ENCODE data around the gene ZNF81.
"Not testable (repeated sequence)": the region's sequence is repeated elsewhere in the genome, so short reads cannot be mapped to it uniquely, and the experiment has no call there.

ZNF81 gene

DNA sequence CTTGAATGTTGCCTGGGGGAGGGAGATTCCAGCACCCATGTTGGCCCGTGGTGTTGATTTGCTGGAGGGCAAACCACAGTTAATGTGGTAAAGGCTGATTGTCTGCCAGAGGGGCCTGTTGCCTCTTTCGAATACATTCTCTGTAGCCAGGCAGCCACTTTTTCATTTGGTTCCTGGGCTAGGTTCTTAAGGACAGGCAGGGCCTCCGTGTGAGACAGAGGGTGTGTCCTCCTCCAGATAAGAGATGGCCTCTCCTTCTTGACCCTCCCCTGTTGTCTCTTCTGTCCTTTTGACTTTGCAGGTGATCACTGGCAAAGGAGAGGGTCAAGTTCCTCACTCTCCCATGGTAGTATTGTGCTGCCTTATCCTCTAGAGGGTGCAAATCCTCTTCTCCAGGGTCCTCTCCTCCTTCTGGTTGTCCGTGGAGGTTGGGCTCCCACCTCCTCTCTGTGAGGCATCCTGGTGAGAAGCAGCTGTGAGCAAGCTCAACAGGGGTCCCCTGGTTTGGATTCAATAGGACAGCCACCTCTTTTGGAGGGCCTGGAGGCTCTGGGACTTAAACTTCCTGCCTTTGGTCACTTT is 122.2 kb downstream of the ZNF81 start:
- TF ChIP-seq JUND (IDR thresholded peaks at IDR 0.05; ENCODE audit: low read depth) = no peak
- peak in 1 of 2 experiments; percentile 76 for DNase-seq (ENCODE audit: low read depth in 1 of 2, low spot score in 1 of 2)
- in situ Hi-C loops (cut with HindIII; ENCODE audit: low pct_unique_long_range_greater_than_20kb, low sequenced_read_pairs) = no loop called here

GRCh38 chrX:47960406-47960805 is 123.7 kb downstream of the ZNF81 start:
- in situ Hi-C loops (cut with HindIII; ENCODE audit: low pct_unique_long_range_greater_than_20kb, low sequenced_read_pairs) = no loop called here

DNA sequence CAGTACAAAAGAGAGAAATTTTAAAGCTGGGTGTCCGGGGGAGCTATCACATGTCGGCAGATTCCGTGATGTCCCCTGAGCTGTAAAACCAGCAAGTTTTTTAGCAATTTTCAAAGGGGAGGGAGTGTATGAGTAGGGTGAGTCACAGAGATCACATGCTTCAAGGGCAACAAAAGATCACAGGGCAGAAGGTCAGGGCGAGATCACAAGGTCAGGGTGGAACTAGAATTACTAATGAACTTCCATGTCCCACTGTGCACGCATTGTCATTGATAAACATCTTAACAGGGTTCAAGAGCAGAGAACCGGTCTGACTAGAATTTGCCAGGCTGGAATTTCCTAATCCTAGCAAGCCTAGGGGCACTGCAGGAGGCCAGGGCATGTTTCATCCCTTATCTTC is 125.1 kb downstream of the ZNF81 start:
- DNase-seq (ENCODE audit: low read depth in 1 of 2, low spot score in 1 of 2); in situ Hi-C loops (cut with HindIII; ENCODE audit: low pct_unique_long_range_greater_than_20kb, low sequenced_read_pairs): not testable (repeated sequence)

More at GRCh38 chrX:47960406-47960805, 123.7 kb downstream of the ZNF81 start:
- no peak for TF ChIP-seq JUND (IDR thresholded peaks at IDR 0.05; ENCODE audit: low read depth)
- DNase-seq (ENCODE audit: low read depth in 1 of 2, low spot score in 1 of 2) = no peak

- in situ Hi-C loops (cut with HindIII; ENCODE audit: low pct_unique_long_range_greater_than_20kb, low sequenced_read_pairs); DNase-seq (ENCODE audit: low read depth in 1 of 2, low spot score in 1 of 2): not testable (repeated sequence)
Observed at GRCh38 chrX:47965526-47965925, 128.8 kb downstream of the ZNF81 start.
